Activated naive CD4-positive, alpha-beta T cell treated with anti-CD3 and anti-CD28 coated beads, Interleukin-2, amount 50 U/mL, for 24 hours (primary cell): ENCODE results near the gene PDCD4.

Experiments used
- H3K27ac Mint-ChIP-seq: one replicate; pipeline ENCODE4 v1.8.0; 2021; ENCODE audit warnings: mild to moderate bottlenecking, mixed read lengths
- H3K27me3 Mint-ChIP-seq: one replicate; pipeline ENCODE4 v1.8.0; 2021; ENCODE audit warnings: mixed read lengths
- H3K36me3 Mint-ChIP-seq: one replicate; pipeline ENCODE4 v1.8.0; 2021; ENCODE audit warnings: mixed read lengths
- H3K4me1 Mint-ChIP-seq: one replicate; pipeline ENCODE4 v1.8.0; 2021; ENCODE audit warnings: mixed read lengths
- H3K4me3 Mint-ChIP-seq: one replicate; pipeline ENCODE4 v1.8.0; 2021; ENCODE audit warnings: mild to moderate bottlenecking, mixed read lengths
- H3K9me3 Mint-ChIP-seq: one replicate; pipeline ENCODE4 v1.8.0; 2021; ENCODE audit warnings: mixed read lengths

PDCD4 gene

DNA sequence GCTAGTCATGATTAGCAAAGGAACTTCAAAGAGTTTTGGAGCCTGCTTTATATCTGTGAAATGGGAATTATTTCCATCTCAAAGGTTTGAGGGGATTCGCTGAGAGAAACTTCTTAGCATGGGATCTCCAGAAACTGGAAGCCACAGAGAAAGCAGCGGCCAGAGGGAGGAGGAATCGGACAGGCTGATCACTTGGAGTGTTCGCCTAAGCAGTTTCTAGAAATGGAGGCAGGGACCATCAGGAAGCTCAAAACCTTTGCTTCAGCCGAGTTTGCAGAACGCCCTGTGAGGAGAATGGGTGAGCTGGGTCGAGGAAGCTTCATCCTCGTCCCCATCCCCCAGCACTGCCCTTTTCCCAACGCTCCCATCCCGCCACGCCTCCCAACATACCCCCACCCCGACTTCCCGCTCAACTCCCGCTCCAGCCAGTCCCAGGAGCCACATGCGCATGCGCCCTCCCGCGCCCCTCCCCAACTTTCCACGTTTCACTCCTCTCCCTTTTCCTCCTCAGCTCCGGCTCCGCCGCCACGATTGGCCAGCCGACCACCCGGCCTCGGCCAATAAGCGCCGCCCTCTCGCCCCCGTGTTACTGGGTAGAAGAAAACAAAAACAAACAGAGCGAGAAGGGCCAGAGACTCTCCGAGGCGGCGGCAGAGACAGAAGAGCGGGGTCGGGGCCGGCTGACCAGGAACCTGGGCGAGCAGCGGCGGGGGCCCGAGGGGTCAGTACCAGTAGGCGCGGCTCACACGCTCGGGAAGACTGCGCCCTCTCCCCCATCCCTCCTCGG is at the start of gene PDCD4:
PDCD4 (plus strand) TSS at position 631 of the 787 bp plus-strand sequence. CDS start 4,100 bp downstream, outside the sequence.
- no peaks in the 10 kb centered on the region for H3K36me3 Mint-ChIP-seq
- peak within 1 kb of the TSS; percentile 100 for H3K27ac Mint-ChIP-seq
- peaks cover 74% of the 10 kb centered on the region for H3K4me1 Mint-ChIP-seq
- H3K4me3 Mint-ChIP-seq = peak within 1 kb of the TSS; percentile 96
- H3K27me3 Mint-ChIP-seq = no peaks in the 10 kb centered on the region
- H3K9me3 Mint-ChIP-seq = no peaks in the 10 kb centered on the region

DNA sequence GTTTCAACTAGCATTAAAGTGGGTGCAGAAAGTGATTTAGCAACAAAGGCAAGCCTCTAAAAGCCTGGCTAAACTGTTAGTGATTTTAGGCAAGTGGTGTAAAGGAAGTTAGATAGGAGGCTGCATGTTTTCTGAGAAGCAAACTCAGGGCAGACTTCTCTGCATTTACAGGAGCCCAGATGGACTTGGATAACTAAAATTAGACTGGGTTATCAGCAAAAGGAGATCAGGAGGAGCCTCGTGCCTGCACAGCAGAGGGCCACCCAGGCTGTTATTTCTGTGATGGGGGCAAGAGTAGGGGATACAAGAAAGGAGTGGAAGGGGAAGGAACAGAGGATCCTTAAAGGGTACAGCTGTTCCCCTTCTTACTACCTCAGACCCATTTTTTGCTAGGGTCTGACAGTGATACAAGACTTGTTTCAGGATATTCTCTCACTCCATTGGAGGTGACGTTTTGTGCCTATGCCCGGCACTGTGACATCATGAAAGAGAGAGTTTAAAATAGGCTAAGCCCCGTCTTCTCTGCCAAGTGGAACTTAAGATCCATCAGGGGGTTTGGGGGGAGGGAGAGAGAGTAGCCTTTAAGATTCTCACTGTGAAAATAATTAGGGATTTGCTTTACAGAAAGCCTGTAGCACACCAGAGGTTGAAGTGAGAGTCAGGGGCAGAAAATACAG is 49.6 kb upstream of the PDCD4 start:
- no peaks in the 10 kb centered on the region for H3K36me3 Mint-ChIP-seq
- H3K9me3 Mint-ChIP-seq = no peaks in the 10 kb centered on the region
- H3K27me3 Mint-ChIP-seq = no peaks in the 10 kb centered on the region
- H3K4me1 Mint-ChIP-seq = peaks cover 15% of the 10 kb centered on the region
- peak overlapping the region; percentile 53 for H3K27ac Mint-ChIP-seq
- H3K4me3 Mint-ChIP-seq = no peak overlapping the region

DNA sequence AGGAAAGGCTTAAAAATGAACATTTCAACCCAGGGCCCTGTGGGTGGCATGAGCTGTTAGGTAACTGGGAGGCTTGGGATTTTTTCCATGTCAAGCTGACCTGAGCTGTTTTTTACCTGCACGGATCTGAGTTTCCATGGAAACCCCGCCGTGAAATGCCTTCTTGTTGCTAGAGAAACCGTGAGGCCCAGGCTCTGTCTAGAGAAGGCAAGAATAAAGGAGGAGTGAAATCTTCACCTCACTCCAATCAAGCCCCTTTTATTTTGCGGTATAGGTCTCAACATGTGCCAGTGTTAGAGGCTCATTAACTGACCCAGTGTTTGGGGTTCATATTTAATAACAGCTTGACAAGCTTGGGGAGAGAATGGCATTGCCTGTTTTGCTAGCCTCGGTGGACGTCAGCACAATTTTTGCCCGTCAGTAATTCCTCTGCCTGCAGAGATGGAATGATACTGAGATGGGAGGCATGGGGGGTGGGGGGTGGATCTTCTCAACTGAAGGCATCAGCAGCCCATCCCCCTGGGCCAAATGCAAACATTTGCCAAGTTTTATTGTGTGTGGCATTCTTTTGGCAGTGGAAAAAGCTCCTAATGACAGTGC is 48.9 kb upstream of the PDCD4 start:
- Mint-ChIP-seq H3K27me3 (no peaks in the 10 kb centered on the region), H3K4me1 (peaks cover 9% of the 10 kb centered on the region), H3K9me3 (no peaks in the 10 kb centered on the region), H3K4me3 (no peak overlapping the region), H3K27ac (no peak overlapping the region), H3K36me3 (no peaks in the 10 kb centered on the region)

DNA sequence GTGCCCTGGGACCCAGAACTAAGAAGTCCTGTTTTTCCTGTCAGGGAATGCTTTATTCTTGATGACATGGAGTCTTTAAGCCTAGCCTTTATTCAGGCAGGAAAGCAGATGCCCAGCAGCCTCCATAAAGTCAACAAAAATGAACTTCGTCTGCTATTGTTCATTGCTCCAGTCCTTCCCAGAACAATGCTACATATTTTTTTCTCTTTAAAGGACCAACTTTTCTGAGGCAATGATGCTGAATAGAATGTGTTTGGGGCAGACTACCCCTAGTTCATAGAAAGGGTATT is 47.6 kb upstream of the PDCD4 start:
- Mint-ChIP-seq H3K4me1 (peaks cover 8% of the 10 kb centered on the region), H3K9me3 (no peaks in the 10 kb centered on the region), H3K4me3 (no peak overlapping the region), H3K27me3 (no peaks in the 10 kb centered on the region), H3K36me3 (no peaks in the 10 kb centered on the region), H3K27ac (no peak overlapping the region)

DNA sequence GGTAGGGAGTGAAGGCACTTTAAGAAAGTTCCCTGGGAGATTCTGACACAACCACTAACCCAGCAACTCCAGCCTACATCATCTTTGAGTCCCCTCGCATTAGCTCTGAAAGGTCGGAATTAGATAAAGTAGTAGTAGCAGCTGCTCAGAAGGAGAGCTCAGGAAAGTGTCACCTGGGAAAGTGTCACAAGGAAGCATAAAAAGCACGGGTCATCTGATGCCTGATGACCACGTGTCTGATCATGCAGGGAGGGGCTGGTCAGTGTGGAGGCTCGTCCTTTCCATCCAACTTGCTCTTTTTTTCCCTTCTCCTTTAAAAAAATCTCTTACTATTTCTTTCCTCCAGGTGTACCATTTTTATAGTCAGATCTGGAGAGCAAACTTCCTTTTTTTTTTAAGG is 47.1 kb upstream of the PDCD4 start:
- H3K27ac Mint-ChIP-seq = no peak overlapping the region
- H3K9me3 Mint-ChIP-seq = no peaks in the 10 kb centered on the region
- H3K36me3 Mint-ChIP-seq = no peaks in the 10 kb centered on the region
- peaks cover 8% of the 10 kb centered on the region for H3K4me1 Mint-ChIP-seq
- H3K27me3 Mint-ChIP-seq = no peaks in the 10 kb centered on the region
- H3K4me3 Mint-ChIP-seq = no peak overlapping the region

DNA sequence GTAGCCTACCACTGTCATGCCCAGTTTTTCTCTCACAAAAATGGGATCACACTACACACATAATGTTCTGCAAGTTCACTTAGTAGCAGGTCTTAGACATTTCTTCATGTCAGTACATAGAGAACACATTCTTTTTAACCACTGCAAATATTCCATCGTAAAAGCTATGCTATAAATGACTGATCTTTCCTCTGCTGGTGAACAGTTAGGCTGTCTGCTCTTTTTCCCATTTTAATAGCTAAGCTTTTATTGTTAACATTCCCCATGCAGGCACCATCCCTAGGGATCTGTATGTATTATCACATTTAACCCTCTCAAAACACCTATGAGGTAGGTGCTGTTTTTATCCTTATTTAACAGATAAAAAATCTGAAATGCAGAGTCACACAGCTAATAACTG is 46.2 kb upstream of the PDCD4 start:
- Mint-ChIP-seq H3K36me3 (no peaks in the 10 kb centered on the region), H3K9me3 (no peaks in the 10 kb centered on the region), H3K27ac (no peak overlapping the region), H3K27me3 (no peaks in the 10 kb centered on the region), H3K4me1 (peaks cover 8% of the 10 kb centered on the region), H3K4me3 (no peak overlapping the region)

DNA sequence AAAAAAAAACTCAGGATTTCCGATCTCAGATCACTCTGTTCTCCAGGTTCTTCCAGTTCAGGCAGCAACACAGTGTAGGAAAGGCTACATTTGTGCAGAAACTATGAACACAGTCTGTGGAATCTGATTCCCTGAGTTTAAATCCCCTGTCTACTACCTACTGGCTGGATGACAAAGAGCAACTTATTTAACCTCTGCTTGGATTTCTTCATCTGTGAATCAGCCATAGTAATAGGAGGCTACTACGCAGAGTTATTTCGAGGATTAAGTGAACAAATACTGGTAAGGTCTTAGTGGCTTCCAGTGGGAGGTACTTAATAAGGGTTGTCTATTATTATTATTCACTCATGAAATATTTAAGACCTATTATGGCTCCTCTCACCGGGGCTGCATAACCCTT is 44.3 kb upstream of the PDCD4 start:
- H3K9me3 Mint-ChIP-seq = no peaks in the 10 kb centered on the region
- peaks cover 1% of the 10 kb centered on the region for H3K4me1 Mint-ChIP-seq
- no peak overlapping the region for H3K4me3 Mint-ChIP-seq
- H3K27ac Mint-ChIP-seq = no peak overlapping the region
- H3K27me3 Mint-ChIP-seq = no peaks in the 10 kb centered on the region
- no peaks in the 10 kb centered on the region for H3K36me3 Mint-ChIP-seq

DNA sequence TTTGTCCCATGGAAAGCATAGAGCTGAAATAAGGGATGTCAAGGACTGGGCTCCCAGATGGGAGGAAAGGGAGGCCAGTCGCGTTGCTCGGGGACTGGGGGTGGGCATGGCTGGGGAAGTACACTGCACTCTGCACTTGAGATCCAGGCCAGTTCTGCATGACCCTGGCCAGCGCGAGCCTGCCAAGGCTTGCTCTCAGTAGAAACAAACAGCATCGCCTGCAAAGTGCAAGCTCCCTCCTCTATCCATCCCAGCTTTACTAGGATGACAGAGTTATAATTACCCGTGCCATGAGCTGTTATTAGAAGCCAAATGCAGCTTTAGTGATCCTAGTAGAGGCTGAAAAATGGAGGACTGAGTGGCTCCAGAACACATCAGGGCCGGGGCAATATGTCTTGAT is 43.9 kb upstream of the PDCD4 start:
- Mint-ChIP-seq H3K9me3 (no peaks in the 10 kb centered on the region), H3K27me3 (no peaks in the 10 kb centered on the region), H3K27ac (no peak overlapping the region), H3K4me1 (no peaks in the 10 kb centered on the region), H3K4me3 (no peak overlapping the region), H3K36me3 (no peaks in the 10 kb centered on the region)

DNA sequence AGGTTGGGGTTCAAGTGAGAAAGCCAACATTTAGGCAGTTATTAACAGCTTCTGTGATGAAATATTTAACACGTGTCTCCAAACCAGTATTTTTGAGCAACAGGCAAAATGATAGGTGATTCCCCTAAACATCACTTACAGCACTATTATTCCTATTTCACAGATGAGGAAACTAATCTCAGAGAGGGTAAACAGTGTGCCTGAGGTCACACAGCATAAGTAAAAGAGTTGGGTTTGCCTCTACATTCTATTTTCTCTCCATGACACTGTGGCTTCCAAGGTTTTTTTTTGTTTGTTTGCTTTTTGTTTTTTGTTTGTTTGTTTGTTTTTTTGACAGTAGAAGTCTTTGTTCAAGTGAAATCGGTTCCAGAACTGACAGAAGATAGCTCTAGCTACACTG is 43.2 kb upstream of the PDCD4 start:
- Mint-ChIP-seq H3K27me3 (no peaks in the 10 kb centered on the region), H3K4me3 (no peak overlapping the region), H3K9me3 (no peaks in the 10 kb centered on the region), H3K4me1 (peaks cover 3% of the 10 kb centered on the region), H3K27ac (no peak overlapping the region), H3K36me3 (no peaks in the 10 kb centered on the region)

DNA sequence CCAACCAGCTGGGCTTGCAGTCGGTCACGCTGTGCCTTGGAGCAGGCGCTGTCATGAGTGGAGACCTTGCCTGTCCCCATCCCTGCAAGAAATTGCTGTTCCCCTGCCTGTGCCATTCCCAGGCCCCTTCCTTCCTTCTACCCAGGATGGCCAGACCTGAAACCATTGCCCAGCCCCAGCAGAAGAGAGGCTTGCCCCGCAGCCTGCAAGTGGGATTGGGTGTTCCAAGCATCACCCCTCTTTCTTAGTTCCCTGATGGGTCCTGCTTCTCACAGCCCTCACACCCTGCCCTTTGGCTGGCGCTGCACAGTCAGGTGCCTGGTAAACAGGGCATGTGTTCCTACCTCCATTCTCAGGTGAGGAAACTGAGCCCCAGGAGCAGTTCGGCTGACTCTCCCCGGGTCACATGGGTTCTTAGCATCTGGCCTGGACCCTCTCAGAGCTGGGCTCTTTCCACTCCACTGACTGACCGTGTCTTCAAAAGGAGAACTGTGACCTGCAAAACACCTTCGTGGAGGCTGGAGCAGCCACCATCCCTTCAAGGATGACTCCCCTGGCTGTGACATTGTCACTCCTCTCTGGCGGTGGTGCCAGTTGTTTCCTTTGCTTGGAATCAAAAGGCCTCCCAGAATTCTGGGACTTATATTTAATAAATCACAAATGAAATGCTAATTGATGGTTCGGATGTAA is 41.9 kb upstream of the PDCD4 start:
- Mint-ChIP-seq H3K27ac (no peak overlapping the region), H3K9me3 (no peaks in the 10 kb centered on the region), H3K4me1 (peaks cover 17% of the 10 kb centered on the region), H3K27me3 (no peaks in the 10 kb centered on the region), H3K4me3 (no peak overlapping the region), H3K36me3 (no peaks in the 10 kb centered on the region)

DNA sequence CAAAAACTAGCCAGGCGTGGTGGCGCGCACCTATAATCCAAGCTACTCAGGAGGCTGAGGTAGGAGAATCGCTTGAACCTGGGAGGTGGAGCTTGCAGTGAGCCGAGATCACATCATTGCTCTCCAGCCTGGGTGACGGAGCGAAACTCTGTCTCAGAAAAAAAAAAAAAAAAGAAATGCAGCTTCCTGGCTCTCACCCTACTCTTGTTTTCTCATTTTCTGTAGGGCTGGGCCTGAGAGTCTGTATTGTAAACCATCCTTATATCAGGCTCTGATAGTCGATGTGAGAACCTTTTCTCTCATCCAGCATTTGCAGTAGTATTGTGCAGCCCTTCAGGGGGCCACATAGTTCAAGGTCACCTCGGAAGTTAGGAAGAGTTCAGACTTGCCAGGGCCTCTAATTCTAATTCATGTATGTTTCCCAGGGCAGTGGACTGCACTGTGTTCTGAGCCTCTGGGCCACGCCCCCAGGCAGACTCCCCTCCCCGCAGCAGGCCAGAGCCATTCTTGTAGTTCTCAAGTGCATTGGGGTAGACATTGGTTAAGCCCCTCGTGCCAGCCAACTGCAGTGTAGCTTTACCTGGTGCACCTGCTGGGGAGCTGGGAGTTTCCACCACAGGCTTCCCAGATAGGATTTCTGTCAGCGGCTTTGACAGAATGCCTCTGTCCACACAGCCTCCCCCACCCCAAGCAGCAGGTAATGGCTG is 38.3 kb upstream of the PDCD4 start:
- Mint-ChIP-seq H3K9me3 (no peaks in the 10 kb centered on the region), H3K27ac (peak overlapping the region; percentile 41), H3K4me3 (no peak overlapping the region), H3K27me3 (no peaks in the 10 kb centered on the region), H3K4me1 (peaks cover 47% of the 10 kb centered on the region), H3K36me3 (no peaks in the 10 kb centered on the region)

DNA sequence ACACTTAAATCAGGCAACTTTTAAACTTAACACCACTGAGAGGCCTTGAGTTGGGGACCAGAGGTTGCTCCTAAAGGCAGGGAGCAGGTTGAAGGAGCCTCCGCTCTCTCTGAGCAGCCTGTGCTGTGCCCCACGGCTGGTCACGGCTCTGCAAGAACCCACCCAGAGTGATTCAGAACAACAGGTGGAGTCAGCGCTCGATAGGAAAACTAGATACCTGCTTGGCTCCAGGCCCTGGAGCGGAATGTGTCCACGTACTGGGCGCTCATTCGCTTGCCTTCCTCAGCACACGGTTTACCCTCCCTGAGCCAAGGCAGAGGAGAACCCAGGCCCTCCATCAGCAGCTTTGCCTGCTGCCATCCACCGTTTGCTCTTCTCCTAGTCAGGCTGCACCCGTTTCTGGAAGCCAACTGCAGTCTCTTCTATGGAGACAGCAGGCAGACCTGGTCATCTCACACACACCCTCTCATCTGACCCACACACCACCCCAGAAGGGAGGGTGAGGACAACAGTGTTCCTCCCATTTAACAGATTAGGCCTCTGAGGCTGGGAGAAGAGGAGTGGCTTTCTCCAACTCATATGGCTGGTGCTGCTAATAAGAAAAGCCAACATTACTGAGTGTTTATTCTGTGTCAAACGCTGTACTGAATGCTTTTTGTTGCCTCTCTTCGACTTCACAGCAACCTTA is 37.6 kb upstream of the PDCD4 start:
- Mint-ChIP-seq H3K27me3 (no peaks in the 10 kb centered on the region), H3K4me1 (peaks cover 47% of the 10 kb centered on the region), H3K36me3 (no peaks in the 10 kb centered on the region), H3K9me3 (no peaks in the 10 kb centered on the region), H3K4me3 (no peak overlapping the region), H3K27ac (peak overlapping the region; percentile 71)

DNA sequence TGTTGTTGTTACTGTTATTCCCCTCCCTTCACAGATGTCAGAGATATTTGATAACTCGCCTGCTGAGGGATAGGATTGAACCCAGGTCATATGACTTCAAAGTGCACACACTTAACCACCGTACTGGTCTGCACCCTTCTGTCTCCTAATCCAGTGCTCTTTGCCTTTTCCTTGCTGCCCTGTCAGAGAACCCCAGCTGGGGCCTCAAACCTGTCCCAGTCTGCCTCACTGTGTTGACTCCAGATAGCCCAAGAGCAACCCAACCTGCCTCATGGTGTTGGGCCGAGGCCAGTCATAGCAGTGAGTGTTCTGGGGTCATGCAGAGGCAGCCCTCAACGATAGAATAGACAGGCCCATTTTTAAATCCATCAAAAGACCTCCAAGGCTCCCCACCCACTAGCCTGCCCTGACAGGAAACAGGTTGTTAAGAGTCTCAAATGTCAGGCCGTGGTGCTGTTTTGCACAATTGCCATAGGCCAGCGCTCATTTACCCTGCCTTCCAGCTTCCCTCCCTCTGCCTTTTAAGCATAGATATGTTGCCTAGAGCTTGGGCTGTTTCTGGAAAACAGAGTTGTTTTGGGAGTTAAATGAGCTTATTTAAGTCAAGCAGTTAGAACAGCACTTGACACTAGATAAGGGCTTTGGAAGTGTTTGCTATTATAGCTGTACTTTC is 37.0 kb upstream of the PDCD4 start:
- Mint-ChIP-seq H3K27ac (peak overlapping the region; percentile 71), H3K9me3 (no peaks in the 10 kb centered on the region), H3K4me3 (peak overlapping the region; percentile 47), H3K4me1 (peaks cover 47% of the 10 kb centered on the region), H3K36me3 (no peaks in the 10 kb centered on the region), H3K27me3 (no peaks in the 10 kb centered on the region)

DNA sequence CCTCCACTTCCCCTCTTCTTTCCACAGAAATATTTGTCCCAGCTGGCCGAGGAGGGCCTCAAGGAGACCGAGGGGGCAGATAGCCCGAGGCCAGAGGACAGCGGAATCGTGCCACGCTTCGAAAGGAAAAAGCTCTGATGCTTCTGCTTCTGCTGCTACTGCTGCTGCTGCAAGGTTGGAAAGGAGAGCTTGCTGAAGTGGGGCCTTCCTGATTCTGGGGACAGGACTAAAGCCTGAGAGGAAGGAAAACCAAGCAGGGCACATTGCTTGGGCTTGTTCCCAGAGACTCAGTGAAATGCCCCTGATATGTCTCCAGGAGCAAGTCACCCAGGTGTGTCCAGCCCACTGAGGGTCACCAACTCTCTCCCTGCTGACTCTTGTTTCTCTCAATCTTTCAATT is 35.9 kb upstream of the PDCD4 start:
- H3K4me3 Mint-ChIP-seq = no peak overlapping the region
- H3K9me3 Mint-ChIP-seq = no peaks in the 10 kb centered on the region
- H3K27ac Mint-ChIP-seq = peak overlapping the region; percentile 88
- peaks cover 49% of the 10 kb centered on the region for H3K4me1 Mint-ChIP-seq
- no peaks in the 10 kb centered on the region for H3K36me3 Mint-ChIP-seq
- H3K27me3 Mint-ChIP-seq = no peaks in the 10 kb centered on the region
